Measurements from ENCODE around the gene MARCHF10.

GRCh38 chr17:62765351-62765750 lies 42.8 kb downstream of the MARCHF10 start:
- TF ChIP-seq POLR2A (IDR thresholded peaks at IDR 0.05; ENCODE audit: extremely low read depth, insufficient read length) (no peak), CTCF (IDR thresholded peaks at IDR 0.05; ENCODE audit: low read depth, low read length) (no peak)

All from NB4 (cell line).